ENCODE data around the gene IFNE.

The IFNE gene

GRCh38 chr9:21507483-21507790 lies 25.3 kb upstream of the IFNE start:
- DNase-seq (ENCODE audit: low read depth): no peak
- H3K4me3 ChIP-seq (ENCODE audit: low read depth, low read length): no peak overlapping the region
- no peak for TF ChIP-seq CTCF (IDR thresholded peaks at IDR 0.05; ENCODE audit: low read depth, low read length, missing control alignments)

GRCh38 chr9:21506626-21507482 lies 24.7 kb upstream of the IFNE start:
- H3K4me3 ChIP-seq (ENCODE audit: low read depth, low read length): no peak overlapping the region
- TF ChIP-seq CTCF (IDR thresholded peaks at IDR 0.05; ENCODE audit: low read depth, low read length, missing control alignments): no peak
- DNase-seq (ENCODE audit: low read depth): no peak

GRCh38 chr9:21505425-21506179 lies 23.5 kb upstream of the IFNE start:
- DNase-seq (ENCODE audit: low read depth): no peak
- no peak for TF ChIP-seq CTCF (IDR thresholded peaks at IDR 0.05; ENCODE audit: low read depth, low read length, missing control alignments)
- H3K4me3 ChIP-seq (ENCODE audit: low read depth, low read length): no peak overlapping the region

- no peak overlapping the region for H3K4me3 ChIP-seq (ENCODE audit: low read depth, low read length)
- no peak for DNase-seq (ENCODE audit: low read depth)
- TF ChIP-seq CTCF (IDR thresholded peaks at IDR 0.05; ENCODE audit: low read depth, low read length, missing control alignments): no peak
Observed at GRCh38 chr9:21504894-21505293, 22.8 kb upstream of the IFNE start.

- DNase-seq (ENCODE audit: low read depth): no peak
- no peak for TF ChIP-seq CTCF (IDR thresholded peaks at IDR 0.05; ENCODE audit: low read depth, low read length, missing control alignments)
- H3K4me3 ChIP-seq (ENCODE audit: low read depth, low read length): no peak overlapping the region
Observed at GRCh38 chr9:21504113-21504512, 22.0 kb upstream of the IFNE start.

GRCh38 chr9:21502586-21502985 lies 20.5 kb upstream of the IFNE start:
- DNase-seq (ENCODE audit: low read depth): no peak
- no peak for TF ChIP-seq CTCF (IDR thresholded peaks at IDR 0.05; ENCODE audit: low read depth, low read length, missing control alignments)
- no peak overlapping the region for H3K4me3 ChIP-seq (ENCODE audit: low read depth, low read length)
